ENCODE data around the gene RIC8A.

DNA sequence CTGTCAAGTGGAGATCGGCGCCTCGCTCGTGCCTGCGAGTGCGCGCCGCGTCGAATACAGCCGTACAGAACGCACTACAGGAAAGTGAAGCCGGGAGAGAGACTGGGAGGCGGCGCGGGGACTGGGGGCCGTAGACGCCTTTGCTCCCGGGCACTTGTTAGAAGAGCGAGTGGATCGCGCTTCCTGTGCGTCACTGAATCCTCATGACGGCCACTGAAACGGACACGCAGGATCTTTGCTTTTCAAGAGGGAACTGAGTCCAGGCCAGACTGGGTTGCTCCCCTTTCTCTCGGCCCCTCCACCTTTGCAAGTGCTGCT lies 314 bp downstream of the RIC8A start:
- TF ChIP-seq, protein P1, sequence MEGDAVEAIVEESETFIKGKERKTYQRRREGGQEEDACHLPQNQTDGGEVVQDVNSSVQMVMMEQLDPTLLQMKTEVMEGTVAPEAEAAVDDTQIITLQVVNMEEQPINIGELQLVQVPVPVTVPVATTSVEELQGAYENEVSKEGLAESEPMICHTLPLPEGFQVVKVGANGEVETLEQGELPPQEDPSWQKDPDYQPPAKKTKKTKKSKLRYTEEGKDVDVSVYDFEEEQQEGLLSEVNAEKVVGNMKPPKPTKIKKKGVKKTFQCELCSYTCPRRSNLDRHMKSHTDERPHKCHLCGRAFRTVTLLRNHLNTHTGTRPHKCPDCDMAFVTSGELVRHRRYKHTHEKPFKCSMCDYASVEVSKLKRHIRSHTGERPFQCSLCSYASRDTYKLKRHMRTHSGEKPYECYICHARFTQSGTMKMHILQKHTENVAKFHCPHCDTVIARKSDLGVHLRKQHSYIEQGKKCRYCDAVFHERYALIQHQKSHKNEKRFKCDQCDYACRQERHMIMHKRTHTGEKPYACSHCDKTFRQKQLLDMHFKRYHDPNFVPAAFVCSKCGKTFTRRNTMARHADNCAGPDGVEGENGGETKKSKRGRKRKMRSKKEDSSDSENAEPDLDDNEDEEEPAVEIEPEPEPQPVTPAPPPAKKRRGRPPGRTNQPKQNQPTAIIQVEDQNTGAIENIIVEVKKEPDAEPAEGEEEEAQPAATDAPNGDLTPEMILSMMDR (IDR thresholded peaks at IDR 0.05): no peak
- TF ChIP-seq POLR2AphosphoS2 (conservative IDR thresholded peaks at IDR 0.05; ENCODE audit: low read length): no peak
- TF ChIP-seq, protein P2, sequence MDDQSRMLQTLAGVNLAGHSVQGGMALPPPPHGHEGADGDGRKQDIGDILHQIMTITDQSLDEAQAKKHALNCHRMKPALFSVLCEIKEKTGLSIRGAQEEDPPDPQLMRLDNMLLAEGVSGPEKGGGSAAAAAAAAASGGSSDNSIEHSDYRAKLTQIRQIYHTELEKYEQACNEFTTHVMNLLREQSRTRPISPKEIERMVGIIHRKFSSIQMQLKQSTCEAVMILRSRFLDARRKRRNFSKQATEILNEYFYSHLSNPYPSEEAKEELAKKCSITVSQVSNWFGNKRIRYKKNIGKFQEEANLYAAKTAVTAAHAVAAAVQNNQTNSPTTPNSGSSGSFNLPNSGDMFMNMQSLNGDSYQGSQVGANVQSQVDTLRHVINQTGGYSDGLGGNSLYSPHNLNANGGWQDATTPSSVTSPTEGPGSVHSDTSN (IDR thresholded peaks at IDR 0.05): no peak

All from A549 (cell line).